Activated naive CD4-positive, alpha-beta T cell treated with anti-CD3 and anti-CD28 coated beads, Interleukin-2, amount 50 U/mL, for 24 hours (primary cell): Measurements from ENCODE around the gene PPP1R12B.
"Not testable (repeated sequence)": the region's sequence is repeated elsewhere in the genome, so short reads cannot be mapped to it uniquely, and the experiment has no call there.

ENCODE experiments used
- H3K27ac Mint-ChIP-seq: one replicate; pipeline ENCODE4 v1.8.0; 2021; ENCODE audit warnings: mild to moderate bottlenecking, mixed read lengths
- H3K27me3 Mint-ChIP-seq: one replicate; pipeline ENCODE4 v1.8.0; 2021; ENCODE audit warnings: mixed read lengths
- H3K36me3 Mint-ChIP-seq: one replicate; pipeline ENCODE4 v1.8.0; 2021; ENCODE audit warnings: mixed read lengths
- H3K4me1 Mint-ChIP-seq: one replicate; pipeline ENCODE4 v1.8.0; 2021; ENCODE audit warnings: mixed read lengths
- H3K4me3 Mint-ChIP-seq: one replicate; pipeline ENCODE4 v1.8.0; 2021; ENCODE audit warnings: mild to moderate bottlenecking, mixed read lengths
- H3K9me3 Mint-ChIP-seq: one replicate; pipeline ENCODE4 v1.8.0; 2021; ENCODE audit warnings: mixed read lengths

PPP1R12B gene

DNA sequence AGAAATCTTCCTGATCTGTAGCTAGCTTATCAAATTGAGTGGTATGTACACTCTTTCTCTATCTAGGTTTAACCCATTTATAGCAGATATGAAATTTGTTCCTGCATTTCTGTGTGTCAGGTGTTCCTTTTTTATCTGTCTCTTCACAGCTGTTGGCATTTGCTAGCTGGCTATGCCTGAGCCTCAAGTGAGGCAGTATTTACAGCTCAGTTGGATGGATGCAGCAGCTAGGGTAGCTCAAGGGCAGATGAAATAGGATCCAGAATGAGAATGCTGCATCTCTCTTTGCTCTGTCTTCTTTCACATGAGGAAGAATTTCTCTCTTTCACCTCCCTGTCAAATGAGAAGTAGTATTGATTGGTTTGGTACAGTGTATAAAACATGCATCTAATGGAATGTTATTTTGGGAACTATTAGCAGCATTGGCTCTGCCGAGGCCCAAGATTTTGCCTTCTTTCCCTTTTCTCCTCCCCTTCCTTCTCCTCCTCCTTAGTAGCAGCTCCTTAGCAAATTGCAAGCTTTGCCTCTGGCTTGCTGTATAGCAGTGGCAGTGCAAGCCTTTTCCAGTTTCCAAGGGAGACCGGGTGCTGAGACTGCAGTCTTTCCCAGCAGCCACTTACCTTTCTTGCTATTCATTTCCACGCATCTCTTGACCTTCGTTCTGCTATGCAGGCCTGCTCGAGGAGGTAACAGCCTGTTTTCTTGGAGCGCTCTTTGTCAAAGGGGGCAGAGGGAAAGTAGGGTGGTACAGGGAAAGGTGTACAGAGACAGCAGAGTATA is 125.0 kb downstream of the PPP1R12B start:
- H3K27ac Mint-ChIP-seq, H3K27me3 Mint-ChIP-seq, H3K4me3 Mint-ChIP-seq, H3K9me3 Mint-ChIP-seq, H3K36me3 Mint-ChIP-seq, H3K4me1 Mint-ChIP-seq: not testable (repeated sequence)

DNA sequence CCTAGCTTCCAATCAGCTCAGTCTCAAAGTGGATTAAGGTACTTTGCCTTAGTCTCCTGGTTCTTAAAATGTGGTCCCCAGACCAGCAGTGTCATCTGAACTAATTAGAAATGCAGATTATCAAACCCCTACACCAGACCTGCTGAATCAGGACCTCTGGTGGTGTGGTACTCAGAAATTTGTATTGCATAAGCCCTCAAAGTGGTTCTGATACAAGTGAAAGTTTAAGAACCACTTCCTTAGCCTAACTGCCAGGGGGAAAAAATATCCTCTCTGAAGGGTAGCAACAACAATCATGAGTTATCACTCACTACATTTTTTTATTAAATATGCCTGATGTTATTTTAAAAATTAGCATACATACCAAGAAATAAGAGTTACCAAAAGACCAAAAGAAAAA is 131.2 kb downstream of the PPP1R12B start:
- H3K4me3 Mint-ChIP-seq, H3K9me3 Mint-ChIP-seq, H3K27ac Mint-ChIP-seq, H3K27me3 Mint-ChIP-seq: not testable (repeated sequence)
- peaks cover 23% of the 10 kb centered on the region for H3K4me1 Mint-ChIP-seq
- H3K36me3 Mint-ChIP-seq = peaks cover 15% of the 10 kb centered on the region

DNA sequence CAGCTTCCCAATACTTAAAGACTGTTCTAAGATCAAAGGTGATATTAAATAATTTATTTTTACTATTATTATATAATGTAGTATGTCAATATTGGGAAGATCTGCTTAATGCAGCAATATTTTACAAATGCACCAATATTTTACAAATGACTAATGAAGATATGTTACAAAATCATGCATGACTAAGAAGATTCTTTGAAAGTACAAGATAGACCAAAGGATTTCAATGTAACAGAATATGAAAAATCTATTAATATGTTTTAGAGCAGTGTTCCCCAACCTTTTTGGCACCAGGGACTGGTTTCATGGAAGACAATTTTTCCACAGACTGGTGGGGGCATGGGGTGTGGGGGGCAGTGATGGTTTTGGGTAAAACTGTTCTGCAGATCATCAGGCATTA is 132.1 kb downstream of the PPP1R12B start:
- peaks cover 19% of the 10 kb centered on the region for H3K36me3 Mint-ChIP-seq
- not testable (repeated sequence) for H3K27ac Mint-ChIP-seq, H3K9me3 Mint-ChIP-seq, H3K4me3 Mint-ChIP-seq, H3K27me3 Mint-ChIP-seq
- H3K4me1 Mint-ChIP-seq = peaks cover 23% of the 10 kb centered on the region

DNA sequence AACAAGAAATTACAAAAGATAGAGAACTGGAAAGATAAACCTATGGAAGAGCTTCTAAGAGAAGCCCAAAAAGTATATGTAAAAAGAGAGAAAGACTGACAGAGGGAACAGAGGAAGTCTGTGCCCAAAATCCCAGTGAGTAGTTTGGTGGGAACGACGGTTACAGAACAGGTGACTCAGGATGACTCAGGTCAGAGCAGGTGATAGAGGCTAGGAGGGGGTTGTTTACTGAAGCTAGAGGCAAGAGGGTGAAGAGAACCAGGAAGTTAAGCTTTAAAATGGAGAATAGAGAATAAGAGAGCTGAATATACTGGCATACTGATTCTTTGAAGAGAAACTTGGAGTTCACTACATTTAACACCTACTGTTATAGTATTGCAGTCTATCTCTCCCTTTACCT is 134.9 kb downstream of the PPP1R12B start:
- Mint-ChIP-seq H3K4me1 (peaks cover 23% of the 10 kb centered on the region), H3K27ac (peak overlapping the region; percentile 71), H3K36me3 (peaks cover 19% of the 10 kb centered on the region)
- not testable (repeated sequence) for H3K4me3 Mint-ChIP-seq, H3K9me3 Mint-ChIP-seq, H3K27me3 Mint-ChIP-seq

DNA sequence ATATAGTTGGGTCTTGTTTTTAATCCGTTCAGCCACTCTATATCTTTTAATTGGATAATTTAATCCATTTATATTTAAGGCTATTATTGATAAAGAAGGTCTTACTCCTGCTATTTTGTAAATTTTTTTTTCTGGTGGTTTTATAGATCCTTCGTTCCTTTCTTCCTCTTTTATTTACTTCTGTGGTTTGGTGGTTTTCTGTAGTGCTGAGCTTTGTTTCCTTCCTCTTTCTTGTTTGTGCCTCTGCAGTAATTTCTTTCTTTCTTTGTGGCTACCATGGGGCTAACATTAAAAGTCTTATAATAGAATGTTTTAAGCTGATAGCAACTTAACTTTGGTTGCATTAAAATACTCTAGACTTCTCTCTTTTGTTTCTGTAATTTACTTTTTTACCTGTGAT is 135.5 kb downstream of the PPP1R12B start:
- Mint-ChIP-seq H3K36me3 (peaks cover 20% of the 10 kb centered on the region), H3K4me1 (peaks cover 23% of the 10 kb centered on the region)
- not testable (repeated sequence) for H3K4me3 Mint-ChIP-seq, H3K9me3 Mint-ChIP-seq, H3K27me3 Mint-ChIP-seq, H3K27ac Mint-ChIP-seq

DNA sequence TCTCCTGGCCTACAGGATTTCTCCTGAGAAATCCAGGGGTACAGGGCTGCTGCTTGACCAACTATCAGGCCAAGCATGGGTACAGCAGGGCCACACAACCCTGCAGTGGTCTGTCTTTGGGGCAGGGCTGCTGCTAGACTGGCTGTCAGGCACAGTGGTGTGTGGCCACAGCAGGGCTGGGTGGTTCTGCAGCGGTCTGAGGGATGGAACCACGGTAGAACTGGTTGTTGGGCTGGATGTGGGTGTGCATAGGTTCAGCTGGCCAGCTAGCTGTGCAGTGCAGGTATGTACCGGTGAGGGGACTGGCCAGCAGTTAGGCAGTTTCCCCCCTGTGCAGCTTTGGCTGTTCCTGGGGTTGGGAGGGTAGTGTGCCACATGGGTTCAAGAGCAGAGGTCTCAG is 136.3 kb downstream of the PPP1R12B start:
- not testable (repeated sequence) for H3K9me3 Mint-ChIP-seq, H3K27ac Mint-ChIP-seq, H3K27me3 Mint-ChIP-seq, H3K4me3 Mint-ChIP-seq
- Mint-ChIP-seq H3K36me3 (peaks cover 26% of the 10 kb centered on the region), H3K4me1 (peaks cover 17% of the 10 kb centered on the region)

DNA sequence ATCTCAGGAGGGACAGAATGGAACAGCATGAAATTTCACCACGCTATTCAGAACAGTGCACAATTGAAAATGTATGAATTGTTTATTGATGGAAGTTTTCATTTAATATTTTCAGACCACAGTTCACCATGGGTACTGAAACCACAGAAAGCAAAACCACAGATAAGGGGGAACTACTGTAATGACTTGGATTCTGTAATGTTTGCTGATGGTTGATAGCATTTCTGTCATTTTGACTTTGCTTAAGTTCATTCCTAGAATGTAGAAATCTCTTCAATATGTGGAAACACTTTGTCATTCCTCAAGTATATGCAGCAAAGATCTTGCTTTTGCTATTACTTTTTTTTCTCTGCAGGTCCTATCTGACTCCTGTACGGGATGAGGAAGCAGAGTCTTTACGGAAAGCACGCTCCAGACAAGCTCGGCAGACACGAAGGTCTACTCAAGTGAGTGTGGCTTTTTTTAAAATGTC is 139.7 kb downstream of the PPP1R12B start:
- H3K9me3 Mint-ChIP-seq, H3K27me3 Mint-ChIP-seq, H3K27ac Mint-ChIP-seq, H3K4me3 Mint-ChIP-seq: not testable (repeated sequence)
- Mint-ChIP-seq H3K4me1 (peaks cover 11% of the 10 kb centered on the region), H3K36me3 (peaks cover 27% of the 10 kb centered on the region)

DNA sequence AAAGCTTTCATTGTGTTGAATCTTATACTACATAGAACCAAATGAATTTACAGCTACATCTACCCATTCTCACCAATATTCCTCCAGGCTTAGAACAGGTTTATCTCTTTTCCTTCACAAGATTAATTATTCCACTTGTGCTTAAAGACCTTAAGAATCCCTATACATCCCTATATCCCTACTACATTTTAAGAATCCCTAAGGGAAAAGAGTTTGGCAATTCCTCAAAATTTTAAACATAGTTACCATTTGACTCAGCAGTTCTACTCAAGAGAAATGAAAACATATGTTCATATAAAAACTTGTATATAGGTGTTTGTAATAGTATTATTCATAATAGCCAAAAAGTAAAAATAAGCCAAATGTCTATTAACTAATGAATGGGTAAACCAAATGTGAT is 140.6 kb downstream of the PPP1R12B start:
- peaks cover 23% of the 10 kb centered on the region for H3K36me3 Mint-ChIP-seq
- not testable (repeated sequence) for H3K4me3 Mint-ChIP-seq, H3K4me1 Mint-ChIP-seq, H3K9me3 Mint-ChIP-seq, H3K27ac Mint-ChIP-seq, H3K27me3 Mint-ChIP-seq

DNA sequence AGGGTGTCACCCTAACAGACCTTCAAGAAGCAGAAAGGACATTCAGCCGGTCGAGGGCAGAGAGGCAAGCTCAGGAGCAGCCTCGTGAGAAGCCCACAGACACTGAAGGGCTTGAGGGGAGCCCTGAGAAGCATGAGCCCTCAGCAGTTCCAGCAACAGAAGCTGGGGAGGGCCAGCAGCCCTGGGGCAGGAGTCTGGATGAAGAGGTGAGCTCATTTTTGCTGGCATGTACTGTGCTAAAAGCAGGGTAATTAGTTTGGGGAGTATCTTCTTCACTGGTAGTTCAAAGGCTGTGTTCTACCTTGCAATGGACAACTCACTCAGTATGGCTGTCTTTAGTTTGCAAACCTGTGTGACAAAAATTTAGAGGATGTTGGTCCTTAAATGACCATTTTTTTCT is 144.6 kb downstream of the PPP1R12B start:
- not testable (repeated sequence) for H3K4me3 Mint-ChIP-seq, H3K27me3 Mint-ChIP-seq, H3K9me3 Mint-ChIP-seq, H3K27ac Mint-ChIP-seq, H3K4me1 Mint-ChIP-seq
- H3K36me3 Mint-ChIP-seq = peaks cover 17% of the 10 kb centered on the region

DNA sequence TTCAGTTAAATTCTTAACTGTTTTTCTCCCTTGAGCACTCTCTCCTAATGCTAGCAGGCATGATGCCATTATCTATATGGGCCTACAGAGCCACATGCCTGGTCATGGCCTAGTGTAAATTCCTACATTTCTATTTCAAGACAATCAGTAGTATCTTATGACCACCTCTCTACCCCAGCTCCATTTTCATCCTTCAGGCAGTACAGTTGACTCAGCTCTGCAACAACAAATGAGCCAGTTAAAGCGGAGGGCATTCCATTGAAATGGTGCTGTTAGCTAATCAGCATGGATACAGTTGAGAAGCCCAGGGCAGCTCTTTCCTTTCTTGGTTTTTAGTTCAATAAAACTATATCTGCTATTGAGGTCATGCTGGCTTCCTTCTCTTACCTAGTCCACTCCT is 150.0 kb downstream of the PPP1R12B start:
- Mint-ChIP-seq H3K9me3 (no peaks in the 10 kb centered on the region), H3K27ac (no peak overlapping the region), H3K36me3 (peaks cover 10% of the 10 kb centered on the region), H3K27me3 (no peaks in the 10 kb centered on the region), H3K4me1 (no peaks in the 10 kb centered on the region), H3K4me3 (no peak overlapping the region)

DNA sequence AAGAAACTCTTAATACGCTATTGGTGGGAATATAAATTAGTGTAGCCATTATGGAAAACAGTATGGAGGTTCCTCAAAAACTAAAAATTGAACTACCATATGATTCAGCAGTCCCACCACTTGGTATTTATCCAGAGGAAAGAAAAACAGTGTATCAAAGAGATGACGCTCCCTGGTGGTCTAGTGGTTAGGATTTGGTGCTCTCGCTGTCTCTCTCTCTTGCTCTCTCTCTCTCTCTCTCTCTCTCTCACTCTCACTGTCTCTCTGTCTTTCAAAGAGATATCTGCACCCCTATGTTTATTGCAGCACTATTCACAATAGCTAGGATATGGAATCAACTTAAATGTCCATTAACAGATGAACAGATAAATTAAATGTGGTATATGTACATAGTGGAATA is 151.5 kb downstream of the PPP1R12B start:
- H3K36me3 Mint-ChIP-seq = peaks cover 10% of the 10 kb centered on the region
- H3K4me3 Mint-ChIP-seq, H3K9me3 Mint-ChIP-seq, H3K27ac Mint-ChIP-seq, H3K4me1 Mint-ChIP-seq, H3K27me3 Mint-ChIP-seq: not testable (repeated sequence)

DNA sequence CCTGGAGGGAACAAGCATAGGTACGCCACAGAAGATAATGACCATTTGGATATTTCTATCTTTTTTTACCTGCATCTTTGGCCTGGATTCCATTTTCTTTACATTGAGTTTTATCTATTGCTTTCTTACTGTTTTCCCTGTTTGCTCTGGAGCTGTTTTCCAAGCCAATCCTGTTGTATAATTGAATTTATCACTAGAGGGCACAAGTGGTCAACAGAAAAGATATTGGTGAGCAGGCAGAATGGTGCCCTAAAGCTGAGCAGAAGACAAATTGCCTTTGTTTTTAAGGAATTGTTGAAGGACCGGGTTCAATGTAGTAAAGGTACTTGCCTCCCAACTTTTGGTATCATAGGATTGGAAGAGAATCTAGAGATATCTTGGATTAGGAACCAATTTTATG is 152.8 kb downstream of the PPP1R12B start:
- no peak overlapping the region for H3K27ac Mint-ChIP-seq
- H3K27me3 Mint-ChIP-seq = no peaks in the 10 kb centered on the region
- H3K36me3 Mint-ChIP-seq = peaks cover 6% of the 10 kb centered on the region
- H3K4me1 Mint-ChIP-seq = no peaks in the 10 kb centered on the region
- H3K4me3 Mint-ChIP-seq = no peak overlapping the region
- H3K9me3 Mint-ChIP-seq = no peaks in the 10 kb centered on the region

DNA sequence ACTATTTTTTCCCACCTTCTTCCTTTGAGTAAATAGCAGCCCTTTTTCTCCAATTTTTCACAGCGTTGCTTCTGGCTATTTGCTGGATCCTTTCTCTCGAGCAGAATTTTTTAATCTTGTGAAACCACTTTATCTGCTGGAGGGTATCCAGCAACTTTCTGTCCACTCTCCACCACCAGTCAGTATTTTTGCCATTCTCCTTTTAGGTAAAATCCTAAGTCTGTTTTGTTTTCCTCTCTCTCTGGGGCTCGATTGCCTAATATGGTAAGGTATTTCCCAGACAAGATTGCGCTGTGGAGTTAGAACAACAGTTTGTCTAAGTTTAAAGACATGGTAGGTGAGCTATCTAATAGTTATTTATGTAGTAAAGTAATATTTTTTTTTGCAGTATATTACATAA is 156.9 kb downstream of the PPP1R12B start:
- Mint-ChIP-seq H3K4me1 (no peaks in the 10 kb centered on the region), H3K4me3 (no peak overlapping the region), H3K9me3 (no peaks in the 10 kb centered on the region), H3K36me3 (peaks cover 9% of the 10 kb centered on the region), H3K27me3 (no peaks in the 10 kb centered on the region), H3K27ac (no peak overlapping the region)

DNA sequence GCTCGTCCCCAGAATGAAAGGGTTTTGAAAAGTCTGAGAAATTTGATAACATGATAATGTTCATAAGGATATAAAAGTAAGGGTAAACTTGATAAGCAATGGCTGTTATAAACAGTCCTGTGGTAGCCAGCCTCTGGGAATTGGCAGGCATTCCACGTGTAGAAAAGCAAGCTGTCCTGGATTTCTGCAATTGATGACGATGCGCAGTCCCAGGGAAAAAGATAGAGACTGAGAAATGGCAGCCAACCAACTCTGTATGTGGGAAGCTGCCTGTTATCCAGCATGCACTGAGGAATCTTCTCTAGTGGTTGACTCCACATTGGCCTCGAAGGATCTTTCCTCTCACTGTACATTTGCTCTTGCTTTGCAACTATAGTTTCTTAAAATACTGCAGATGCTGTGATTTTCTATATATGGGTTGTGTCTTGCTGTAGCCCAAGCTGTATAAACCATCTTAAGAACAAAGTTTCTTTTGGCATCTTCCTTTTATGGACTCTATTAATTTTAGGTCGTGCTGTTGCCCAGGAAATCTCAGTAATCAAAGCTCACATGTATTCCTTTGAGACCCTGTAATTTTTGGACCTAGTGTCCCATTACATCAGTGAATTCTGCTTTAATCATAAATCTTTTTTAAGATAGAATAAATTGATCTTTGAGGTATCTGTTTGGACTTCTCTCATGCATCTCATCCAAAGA is 157.5 kb downstream of the PPP1R12B start:
- not testable (repeated sequence) for H3K27ac Mint-ChIP-seq, H3K4me1 Mint-ChIP-seq, H3K9me3 Mint-ChIP-seq, H3K4me3 Mint-ChIP-seq, H3K27me3 Mint-ChIP-seq
- peaks cover 11% of the 10 kb centered on the region for H3K36me3 Mint-ChIP-seq

DNA sequence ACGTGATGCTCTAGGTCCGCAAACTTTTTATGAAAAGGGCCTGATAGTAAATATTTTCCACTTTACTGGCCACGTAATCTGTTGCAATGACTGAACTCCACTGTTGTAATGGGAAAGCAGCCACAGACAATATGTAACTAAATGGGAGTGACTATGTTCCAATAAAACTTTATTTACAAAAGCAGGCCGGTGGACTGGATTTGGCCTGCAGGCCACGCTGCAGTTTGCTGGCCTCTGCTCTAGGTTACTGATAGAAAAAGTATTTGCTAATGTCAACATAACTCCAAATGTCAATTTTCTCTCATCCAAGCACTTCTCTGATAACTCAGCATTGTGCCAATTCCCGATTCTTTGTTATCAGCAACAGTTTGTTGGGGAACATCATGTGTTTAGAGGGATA is 160.4 kb downstream of the PPP1R12B start:
- not testable (repeated sequence) for H3K9me3 Mint-ChIP-seq, H3K4me1 Mint-ChIP-seq, H3K27ac Mint-ChIP-seq, H3K4me3 Mint-ChIP-seq, H3K27me3 Mint-ChIP-seq
- peaks cover 11% of the 10 kb centered on the region for H3K36me3 Mint-ChIP-seq

DNA sequence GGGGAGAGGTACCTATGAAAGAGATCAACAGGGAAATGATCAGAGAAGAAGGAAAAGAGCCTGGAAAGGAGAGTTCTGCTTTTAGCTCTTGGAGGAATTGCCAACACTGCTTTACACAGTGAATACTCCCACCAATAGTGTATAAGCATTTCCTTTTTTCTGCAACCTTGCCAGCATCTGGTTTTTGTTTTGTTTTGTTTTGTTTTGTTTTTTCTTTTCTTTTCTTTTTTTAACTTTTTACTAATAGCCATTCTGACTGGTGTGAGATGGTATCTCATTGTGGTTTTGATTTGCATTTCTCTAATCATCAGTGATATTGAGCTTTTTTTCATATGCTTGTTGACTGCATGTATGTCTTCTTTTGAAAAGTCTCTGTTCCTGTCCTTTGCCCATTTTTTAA is 165.4 kb downstream of the PPP1R12B start:
- H3K4me3 Mint-ChIP-seq, H3K9me3 Mint-ChIP-seq, H3K27me3 Mint-ChIP-seq, H3K27ac Mint-ChIP-seq, H3K4me1 Mint-ChIP-seq: not testable (repeated sequence)
- peaks cover 24% of the 10 kb centered on the region for H3K36me3 Mint-ChIP-seq

DNA sequence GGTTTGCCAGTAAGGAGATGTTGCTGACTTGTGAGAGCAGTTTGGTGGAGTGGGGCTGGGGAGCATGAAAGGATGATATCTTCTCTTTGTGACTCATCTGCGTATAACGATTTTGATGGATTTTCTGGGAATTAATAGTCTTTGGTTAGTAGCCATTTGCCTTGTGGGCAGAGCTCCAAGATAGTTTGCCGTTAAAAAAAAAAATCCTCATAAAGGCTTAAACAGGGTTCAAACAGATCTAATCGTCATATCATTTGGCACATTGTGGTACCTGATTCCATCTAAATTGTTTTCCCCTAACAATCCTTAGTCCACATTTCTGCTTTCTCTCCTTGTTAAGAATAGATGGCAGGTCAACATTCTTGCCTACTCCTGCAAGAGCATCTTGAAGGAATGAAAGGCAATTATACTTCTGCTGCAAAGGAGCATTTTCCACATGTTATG is 168.0 kb downstream of the PPP1R12B start:
- Mint-ChIP-seq H3K9me3 (no peaks in the 10 kb centered on the region), H3K27ac (no peak overlapping the region), H3K27me3 (no peaks in the 10 kb centered on the region), H3K36me3 (peaks cover 21% of the 10 kb centered on the region), H3K4me3 (no peak overlapping the region), H3K4me1 (no peaks in the 10 kb centered on the region)
